PC-9 (cell line): ENCODE measurements around the gene GIMAP8. TPM values are rescaled to one million over a fixed set of nuclear protein-coding genes. Genes with fewer than 3 reads are reported as not detected.

ENCODE experiments used
- Bru-seq: library from RNA; stranded (reverse); fragments of 400-500 nt; gene quantifications from one replicate; lab custom pipeline; 2021; lab: Mats Ljungman, UMichigan
- BruChase-seq, 2 experiments: library from RNA; stranded (reverse); fragments of 400-500 nt; gene quantifications; one replicate each; lab custom pipeline; 2021; lab: Mats Ljungman, UMichigan
- BruUV-seq: library from RNA; stranded (reverse); fragments of 400-500 nt; replicated peaks from 2 replicates; lab custom pipeline; 2021; lab: Mats Ljungman, UMichigan
- CTCF ChIA-PET: fragments of 300-600 bp; sonication (Branson Sonifier 250); formaldehyde crosslinking; loops from one replicate; lab custom pipeline; 2022; ENCODE audit warnings: antibody characterized with exemption; lab: Charles Lee
- POLR2A ChIA-PET: fragments of 300-600 bp; sonication (Branson Sonifier 250); formaldehyde crosslinking; loops from one replicate; lab custom pipeline; 2022; ENCODE audit warnings: antibody characterized with exemption; ENCODE audit not compliant: unreplicated experiment; lab: Charles Lee
- DNase-seq, 2 experiments: peaks; one replicate each; pipeline versions ENCODE4 v3.0.0 to v3.0.0-alpha.2; 2015 to 2022; ENCODE audit warnings: mixed read lengths in 1 of 2
- H2AFZ ChIP-seq: fragments of 200-600 bp; sonication (generic); 2 replicates; pipeline ENCODE4 v1.8.1; 2017; ENCODE audit warnings: antibody characterized with exemption
- H3F3A ChIP-seq: fragments of 200-600 bp; sonication (generic); 2 replicates; pipeline ENCODE4 v1.8.1; 2017; ENCODE audit warnings: antibody characterized with exemption, mild to moderate bottlenecking, low read depth; ENCODE audit not compliant: insufficient read depth
- H3K27ac ChIP-seq: fragments of 200-600 bp; sonication (generic); 2 replicates; pipeline ENCODE4 v1.6.1; 2016; ENCODE audit warnings: mixed run types
- H3K27me3 ChIP-seq: fragments of 200-600 bp; sonication (generic); 2 replicates; pipeline ENCODE4 v1.6.1; 2016; ENCODE audit warnings: low read depth, mixed run types; ENCODE audit not compliant: insufficient read depth
- H3K36me3 ChIP-seq: fragments of 200-600 bp; sonication (generic); 2 replicates; pipeline ENCODE4 v1.6.1; 2016; ENCODE audit warnings: low read depth, mixed run types
- H3K4me1 ChIP-seq: fragments of 200-600 bp; sonication (generic); replicated peaks from 2 replicates; pipeline ENCODE4 v1.6.1; 2016; ENCODE audit warnings: mixed run types; ENCODE audit not compliant: insufficient read depth
- H3K4me2 ChIP-seq: fragments of 200-600 bp; sonication (generic); 2 replicates; pipeline ENCODE4 v1.6.1; 2017; ENCODE audit warnings: mixed run types
- H3K4me3 ChIP-seq: fragments of 200-600 bp; sonication (generic); 2 replicates; pipeline ENCODE4 v1.6.1; 2016; ENCODE audit warnings: mixed run types
- H3K79me2 ChIP-seq: fragments of 200-600 bp; sonication (generic); 2 replicates; pipeline ENCODE4 v1.6.1; 2017; ENCODE audit warnings: low read depth, mixed run types
- H3K9me2 ChIP-seq: fragments of 200-600 bp; sonication (generic); 2 replicates; pipeline ENCODE4 v1.8.1; 2017; ENCODE audit warnings: mild to moderate bottlenecking; ENCODE audit not compliant: insufficient read depth
- H3K9me3 ChIP-seq: fragments of 200-600 bp; sonication (generic); 2 replicates; pipeline ENCODE4 v1.8.1; 2016; ENCODE audit warnings: low read depth; ENCODE audit not compliant: insufficient read depth
- H4K20me1 ChIP-seq: fragments of 200-600 bp; sonication (generic); 2 replicates; pipeline ENCODE4 v1.8.1; 2017; ENCODE audit not compliant: insufficient read depth
- EZH2 ChIP-seq: fragments of 200-600 bp; sonication (generic); IDR thresholded peaks from 2 replicates; pipeline ENCODE4 v1.8.0; 2017; ENCODE audit warnings: antibody characterized with exemption, low read depth
- intact Hi-C: fragments of 100-400 bp; cut with micrococcal nuclease; formaldehyde crosslinking; loops from one replicate; pipeline ENCODE4 v1.10.0; 2022; ENCODE audit not compliant: unreplicated experiment
- long read RNA-seq: library from polyadenylated mRNA; stranded (forward); transcript quantifications from one replicate; pipeline ENCODE4 v2.0.0, GENCODE V29; 2022
- total RNA-seq: library from RNA; stranded (reverse); gene quantifications from 2 replicates; pipeline ENCODE4 v1.2.3, GENCODE V29; 2021
- TF ChIP-seq, protein P1 (sequence below): fragments of 200-600 bp; sonication (generic); conservative IDR thresholded peaks from 2 replicates; pipeline ENCODE4 v1.6.1; 2017; ENCODE audit warnings: mixed run types, antibody characterized with exemption, mild to moderate bottlenecking, moderate library complexity

The GIMAP8 gene
- not detected in 2 replicates for total RNA-seq
- not detected for Bru-seq, nascent RNA
- BruChase-seq, experiment 1, labeled RNA remaining after a 2-hour chase: percentile 3 among the genes with signal in this experiment
- BruChase-seq, experiment 2, labeled RNA remaining after a 6-hour chase: percentile 3 among the genes with signal in this experiment
- long read RNA-seq: 0 reads

DNA sequence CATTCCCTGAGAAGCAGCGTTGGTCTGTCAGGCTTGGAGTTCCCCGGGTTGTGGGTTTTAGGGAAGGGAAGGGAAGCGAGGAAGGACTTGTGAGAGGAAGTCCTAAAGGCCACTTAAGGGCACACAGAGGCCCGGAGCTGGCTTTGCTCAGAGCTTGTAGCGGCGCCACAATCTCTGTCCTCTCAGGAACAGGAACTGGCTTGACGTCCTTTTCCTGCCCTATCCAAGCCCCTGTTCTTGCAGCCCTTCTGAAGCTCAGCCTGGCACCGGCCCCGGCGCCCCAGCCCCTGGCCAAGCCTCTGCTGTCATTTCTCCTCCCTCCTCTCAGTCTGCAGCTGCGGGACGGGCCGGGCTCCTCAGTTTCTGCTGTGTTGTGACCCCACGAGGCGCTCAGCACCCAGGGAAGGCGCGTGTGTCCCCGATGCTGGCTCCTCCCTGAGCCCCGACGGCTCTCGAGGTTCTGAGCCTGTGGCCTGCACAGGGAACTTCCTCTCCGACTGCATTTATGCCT is at the start of gene GIMAP8:
TSS of gene GIMAP8 (plus strand) at position 140 of the 511 bp plus-strand sequence. CDS start 16,069 bp downstream, outside the sequence.
- Histone ChIP-seq H3K79me2 (no peaks in the 10 kb centered on the region), H3K27ac (no peak within 1 kb of the TSS), H4K20me1 (no peaks in the 10 kb centered on the region), H3K9me3 (no peaks in the 10 kb centered on the region), H3K4me3 (no peak within 1 kb of the TSS), H3K9me2 (no peaks in the 10 kb centered on the region), H2AFZ (no peak within 1 kb of the TSS), H3K27me3 (peaks cover 88% of the 10 kb centered on the region), H3F3A (no peaks in the 10 kb centered on the region), H3K4me2 (no peak within 1 kb of the TSS), H3K36me3 (no peaks in the 10 kb centered on the region), H3K4me1 (no peaks in the 10 kb centered on the region)
- intact Hi-C loops: no loop called here
- TF ChIP-seq, protein P1, sequence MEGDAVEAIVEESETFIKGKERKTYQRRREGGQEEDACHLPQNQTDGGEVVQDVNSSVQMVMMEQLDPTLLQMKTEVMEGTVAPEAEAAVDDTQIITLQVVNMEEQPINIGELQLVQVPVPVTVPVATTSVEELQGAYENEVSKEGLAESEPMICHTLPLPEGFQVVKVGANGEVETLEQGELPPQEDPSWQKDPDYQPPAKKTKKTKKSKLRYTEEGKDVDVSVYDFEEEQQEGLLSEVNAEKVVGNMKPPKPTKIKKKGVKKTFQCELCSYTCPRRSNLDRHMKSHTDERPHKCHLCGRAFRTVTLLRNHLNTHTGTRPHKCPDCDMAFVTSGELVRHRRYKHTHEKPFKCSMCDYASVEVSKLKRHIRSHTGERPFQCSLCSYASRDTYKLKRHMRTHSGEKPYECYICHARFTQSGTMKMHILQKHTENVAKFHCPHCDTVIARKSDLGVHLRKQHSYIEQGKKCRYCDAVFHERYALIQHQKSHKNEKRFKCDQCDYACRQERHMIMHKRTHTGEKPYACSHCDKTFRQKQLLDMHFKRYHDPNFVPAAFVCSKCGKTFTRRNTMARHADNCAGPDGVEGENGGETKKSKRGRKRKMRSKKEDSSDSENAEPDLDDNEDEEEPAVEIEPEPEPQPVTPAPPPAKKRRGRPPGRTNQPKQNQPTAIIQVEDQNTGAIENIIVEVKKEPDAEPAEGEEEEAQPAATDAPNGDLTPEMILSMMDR: no peak
- TF ChIP-seq EZH2: no peak; the same call in 1 of the 2 replicates
- no TSS peak for BruUV-seq
- ChIA-PET CTCF (no interaction called here), POLR2A (no interaction called here)
- DNase-seq: no peak

DNA sequence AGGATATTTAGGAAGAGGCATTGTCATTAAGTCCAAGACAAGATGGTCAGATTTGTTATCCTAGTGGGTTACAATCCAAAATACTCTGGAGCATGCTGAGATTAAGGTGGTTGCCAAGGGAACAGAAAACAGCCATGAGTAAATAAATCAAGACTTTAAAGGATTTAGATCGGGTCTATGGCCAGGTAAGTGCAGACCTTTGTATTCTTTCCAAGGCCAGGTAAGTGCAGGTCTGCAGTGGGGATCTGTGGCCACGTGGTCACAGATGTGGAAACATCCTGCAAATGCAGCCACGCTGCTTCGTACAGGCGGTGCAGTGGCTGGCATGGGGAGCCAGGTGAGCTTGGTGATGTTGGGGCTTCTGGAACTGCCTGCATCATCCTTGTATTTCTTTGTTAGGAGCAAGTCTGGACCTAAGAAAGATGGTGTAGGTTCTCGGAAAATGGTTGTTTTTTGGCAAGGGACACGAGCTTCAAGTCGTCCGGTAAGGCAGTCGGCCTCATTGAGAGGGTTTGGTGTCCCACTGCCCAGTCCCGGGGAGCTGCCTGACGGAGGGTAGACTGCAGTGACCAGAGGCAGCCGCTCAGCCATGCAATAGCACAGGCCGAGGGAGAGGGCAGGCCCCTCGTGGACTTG is 49.5 kb upstream of the GIMAP8 start:
- peak overlapping the region; percentile 58 for H3K4me2 ChIP-seq
- H3K36me3 ChIP-seq: no peaks in the 10 kb centered on the region
- no peaks in the 10 kb centered on the region for H3K79me2 ChIP-seq
- peak overlapping the region; percentile 48 for H3K27ac ChIP-seq
- intact Hi-C loops: loop anchor here (1.0 to 5.0 kb wide), 2 partner anchors 22 to 79 kb away; partner anchors contain the start of genes ACTR3C, LRRC61 and ZNF775
- no peak for DNase-seq
- ChIA-PET POLR2A (no interaction called here), CTCF (no interaction called here)
- H3K9me2 ChIP-seq: no peaks in the 10 kb centered on the region
- BruUV-seq: no TSS peak
- H3K9me3 ChIP-seq: no peaks in the 10 kb centered on the region
- H3K27me3 ChIP-seq: no peaks in the 10 kb centered on the region
- H4K20me1 ChIP-seq: no peaks in the 10 kb centered on the region
- peaks cover 50% of the 10 kb centered on the region for H3K4me1 ChIP-seq
- TF ChIP-seq, protein P1: no peak
- no peak for TF ChIP-seq EZH2
- peaks cover 27% of the 10 kb centered on the region for H3F3A ChIP-seq
- no peak overlapping the region for H2AFZ ChIP-seq
- no peak overlapping the region for H3K4me3 ChIP-seq

DNA sequence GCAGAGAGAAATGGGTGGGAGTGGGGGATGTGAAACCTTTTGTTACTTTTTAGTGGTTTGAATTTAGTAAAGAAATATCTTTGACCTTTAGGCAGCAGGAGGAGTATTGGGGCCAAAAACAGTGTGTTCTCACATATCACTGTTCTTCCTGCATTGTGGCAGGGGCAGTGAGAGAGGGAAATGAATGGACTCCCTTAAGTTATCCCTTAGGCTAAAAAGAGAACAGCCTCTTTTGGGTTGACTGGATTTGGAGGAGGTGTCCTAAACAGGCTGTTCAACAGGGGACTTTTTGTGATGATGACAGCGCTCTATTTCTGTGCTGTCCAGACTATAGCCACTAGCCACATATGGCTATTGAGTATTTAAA is 49.0 kb upstream of the GIMAP8 start:
- H3K4me2 ChIP-seq: peak overlapping the region; percentile 9
- no peak overlapping the region for H3K27ac ChIP-seq
- H3K4me3 ChIP-seq: no peak overlapping the region
- ChIA-PET POLR2A (no interaction called here), CTCF (no interaction called here)
- H2AFZ ChIP-seq: no peak overlapping the region
- H3K9me2 ChIP-seq: no peaks in the 10 kb centered on the region
- H4K20me1 ChIP-seq: no peaks in the 10 kb centered on the region
- no peaks in the 10 kb centered on the region for H3K79me2 ChIP-seq
- DNase-seq: no peak
- H3K36me3 ChIP-seq: no peaks in the 10 kb centered on the region
- H3K27me3 ChIP-seq: no peaks in the 10 kb centered on the region
- intact Hi-C loops: loop anchor here (5.0 kb wide), 1 partner anchor 79 kb away; the partner anchor contains the start of genes ACTR3C and LRRC61
- no peaks in the 10 kb centered on the region for H3K9me3 ChIP-seq
- no TSS peak for BruUV-seq
- TF ChIP-seq, protein P1: no peak
- TF ChIP-seq EZH2: no peak
- peaks cover 32% of the 10 kb centered on the region for H3F3A ChIP-seq
- peaks cover 50% of the 10 kb centered on the region for H3K4me1 ChIP-seq
